H1 (cell line): ENCODE results near the gene USH2A. TPM values are rescaled to one million over a fixed set of nuclear protein-coding genes. Genes with fewer than 3 reads are reported as not detected.

ENCODE experiments used
- CTCF ChIA-PET: fragments of 300-600 bp; sonication (Branson Sonifier 250); formaldehyde crosslinking; loops from one replicate; lab custom pipeline; 2021; ENCODE audit not compliant: partially characterized antibody; lab: Charles Lee
- POLR2A ChIA-PET: fragments of 300-600 bp; sonication (Branson Sonifier 250); formaldehyde crosslinking; loops from one replicate; lab custom pipeline; 2021; ENCODE audit warnings: inconsistent platforms; ENCODE audit not compliant: partially characterized antibody; lab: Charles Lee
- DNase-seq, 2 experiments: peaks; one replicate each; pipeline versions ENCODE4 v3.0.0 to v3.0.0-alpha.2; 2010 to 2022; ENCODE audit warnings: low spot score in 2 of 2, low read depth in 1 of 2, mixed read lengths in 1 of 2
- FAIRE-seq: peaks from 2 replicates; lab custom pipeline; 2011; peaks lifted over from hg19 to GRCh38; lab: Jason Lieb, UNC
- H2AFZ ChIP-seq: 2 replicates; pipeline ENCODE4 v1.8.1; 2012; ENCODE audit warnings: low read length, inconsistent platforms
- H2AK5ac ChIP-seq: 2 replicates; pipeline ENCODE4 v1.6.1; 2013; ENCODE audit warnings: low read depth, low read length
- H2BK120ac ChIP-seq: replicated peaks from 2 replicates; pipeline ENCODE3; 2013; ENCODE audit warnings: low read depth, low read length, inconsistent platforms
- H2BK12ac ChIP-seq: 2 replicates; pipeline ENCODE4 v1.6.1; 2013; ENCODE audit warnings: low read depth, low read length
- H2BK15ac ChIP-seq: 2 replicates; pipeline ENCODE4 v1.6.1; 2013; ENCODE audit warnings: low read length
- H2BK20ac ChIP-seq: 2 replicates; pipeline ENCODE4 v1.6.1; 2013; ENCODE audit warnings: low read length
- H2BK5ac ChIP-seq: 2 replicates; pipeline ENCODE4 v1.6.1; 2013; ENCODE audit warnings: low read depth, low read length
- H3K14ac ChIP-seq: 2 replicates; pipeline ENCODE4 v1.6.1; 2013; ENCODE audit warnings: inconsistent platforms; ENCODE audit not compliant: insufficient read length
- H3K18ac ChIP-seq: 2 replicates; pipeline ENCODE4 v1.6.1; 2013; ENCODE audit warnings: low read length; ENCODE audit errors: extremely low read depth
- H3K23ac ChIP-seq: 2 replicates; pipeline ENCODE4 v1.6.1; 2013; ENCODE audit warnings: inconsistent platforms; ENCODE audit not compliant: insufficient read length
- H3K23me2 ChIP-seq: 2 replicates; pipeline ENCODE4 v1.6.1; 2013; ENCODE audit warnings: low read depth, low read length
- H3K27ac ChIP-seq: 2 replicates; pipeline ENCODE4 v1.6.1; 2011; ENCODE audit warnings: low read depth, low read length, inconsistent platforms
- H3K27me3 ChIP-seq, 4 experiments: replicated peaks in 1 of 4; 1 replicate in 1 of 4; 2 replicates in 3 of 4; pipeline versions ENCODE4 v1.6.1 to v1.8.1; 2011 to 2013; ENCODE audit warnings: low read length in 3 of 4, mild to moderate bottlenecking in 3 of 4, inconsistent platforms in 2 of 4, mixed read lengths in 2 of 4, moderate library complexity in 1 of 4; ENCODE audit not compliant: control insufficient read depth in 3 of 4, insufficient read depth in 3 of 4; ENCODE audit errors: extremely low read depth in 1 of 4
- H3K36me3 ChIP-seq, 4 experiments: 2 replicates each; pipeline versions ENCODE4 v1.6.1 to v1.8.1; 2011 to 2013; ENCODE audit warnings: mild to moderate bottlenecking in 4 of 4, low read length in 3 of 4, moderate library complexity in 2 of 4, control low read depth in 1 of 4, inconsistent platforms in 1 of 4; ENCODE audit not compliant: insufficient read depth in 4 of 4, control insufficient read depth in 2 of 4
- H3K4ac ChIP-seq: replicated peaks from 2 replicates; pipeline ENCODE3; 2013; ENCODE audit warnings: low read length, low read depth, mixed read lengths, inconsistent platforms; ENCODE audit not compliant: insufficient read length
- H3K4me1 ChIP-seq, 4 experiments: replicated peaks in 1 of 4; 1 replicate in 1 of 4; 2 replicates in 3 of 4; pipeline versions ENCODE4 v1.6.1 to v1.8.1; 2011 to 2013; ENCODE audit warnings: low read length in 3 of 4, inconsistent platforms in 2 of 4, mixed read lengths in 1 of 4; ENCODE audit not compliant: insufficient read depth in 4 of 4, control insufficient read depth in 3 of 4
- H3K4me2 ChIP-seq, 2 experiments: 2 replicates each; pipeline versions ENCODE4 v1.6.1 to v1.8.1; 2011 to 2013; ENCODE audit warnings: low read depth in 2 of 2, low read length in 2 of 2, control low read depth in 1 of 2, inconsistent platforms in 1 of 2, mild to moderate bottlenecking in 1 of 2; ENCODE audit not compliant: insufficient read depth in 1 of 2
- H3K4me3 ChIP-seq, 4 experiments: fragments of 200-600, 300-600 bp in 1 of 4; sonication (generic), shearing (Covaris generic), sonication (Bioruptor Twin) in 1 of 4; 2 replicates each; pipeline versions ENCODE4 v1.5.1 to v1.8.1; 2011 to 2016; ENCODE audit warnings: low read length in 4 of 4, low read depth in 3 of 4, control low read depth in 2 of 4, inconsistent platforms in 2 of 4, mild to moderate bottlenecking in 2 of 4, mixed read lengths in 1 of 4, moderate library complexity in 1 of 4; ENCODE audit not compliant: insufficient read depth in 2 of 4; ENCODE audit errors: extremely low read depth in 1 of 4
- H3K56ac ChIP-seq: replicated peaks from 2 replicates; pipeline ENCODE3; 2013; ENCODE audit warnings: low read depth, mild to moderate bottlenecking, mixed read lengths, low read length, inconsistent platforms; ENCODE audit not compliant: insufficient read length
- H3K79me1 ChIP-seq: 2 replicates; pipeline ENCODE4 v1.6.1; 2013; ENCODE audit warnings: low read depth, low read length, control low read depth
- H3K79me2 ChIP-seq, 2 experiments: 2 replicates each; pipeline versions ENCODE4 v1.6.1 to v1.8.1; 2012 to 2013; ENCODE audit warnings: low read length in 2 of 2, mild to moderate bottlenecking in 2 of 2, inconsistent platforms in 1 of 2; ENCODE audit not compliant: insufficient read depth in 2 of 2, control insufficient read depth in 1 of 2
- H3K9ac ChIP-seq, 4 experiments: replicated peaks in 1 of 4; 1 replicate in 1 of 4; 2 replicates in 3 of 4; pipeline versions ENCODE4 v1.6.1 to v1.8.1; 2011 to 2013; ENCODE audit warnings: low read depth in 3 of 4, low read length in 3 of 4, control low read depth in 2 of 4, mild to moderate bottlenecking in 2 of 4, moderate library complexity in 2 of 4, inconsistent platforms in 1 of 4; ENCODE audit errors: extremely low read depth in 1 of 4
- H3K9me3 ChIP-seq, 2 experiments: 2 replicates each; pipeline versions ENCODE4 v1.6.1 to v1.8.1; 2012 to 2013; ENCODE audit warnings: mild to moderate bottlenecking in 2 of 2, moderate library complexity in 2 of 2, control low read depth in 1 of 2, inconsistent platforms in 1 of 2, low read depth in 1 of 2, low read length in 1 of 2, mixed read lengths in 1 of 2; ENCODE audit not compliant: insufficient read depth in 2 of 2
- H4K20me1 ChIP-seq, 2 experiments: replicated peaks in 1 of 2; 2 replicates each; pipeline versions ENCODE3 to v1.8.1; 2011 to 2013; ENCODE audit warnings: inconsistent platforms in 2 of 2, low read length in 2 of 2, mild to moderate bottlenecking in 1 of 2; ENCODE audit not compliant: insufficient read depth in 2 of 2, control insufficient read depth in 1 of 2
- H4K5ac ChIP-seq: 2 replicates; pipeline ENCODE4 v1.6.1; 2013; ENCODE audit warnings: low read length, low read depth, mixed read lengths, inconsistent platforms; ENCODE audit not compliant: insufficient read length
- H4K8ac ChIP-seq: 2 replicates; pipeline ENCODE4 v1.8.0; 2013; ENCODE audit warnings: mild to moderate bottlenecking, moderate library complexity, low read length, inconsistent platforms; ENCODE audit not compliant: insufficient read depth; ENCODE audit errors: extremely low read depth
- H4K91ac ChIP-seq: replicated peaks from 2 replicates; pipeline ENCODE3; 2013; ENCODE audit warnings: low read length, mixed read lengths, inconsistent platforms; ENCODE audit not compliant: insufficient read length
- CBX5 ChIP-seq: fragments of 300-800, 300-1000 bp; sonication (generic); IDR thresholded peaks from 2 replicates; pipeline ENCODE4 v1.7.1; 2016; ENCODE audit warnings: antibody characterized with exemption, low read length, low read depth
- polyA plus RNA-seq, 7 experiments: library from polyadenylated mRNA; depleted of rRNA in 3 of 7; stranded (reverse) in 5 of 7; unstranded in 2 of 7; fragments of >200 nt in 5 of 7; fragments of 200-250 nt in 2 of 7; gene quantifications; 1 replicate in 5 of 7; 2 replicates in 1 of 7; 4 replicates in 1 of 7; pipeline versions ENCODE4 v1.2.1 to v1.2.3, GENCODE V29; 2011 to 2013; ENCODE audit warnings: missing spikeins in 2 of 7, mixed read lengths in 2 of 7
- total RNA-seq: library from RNA; stranded (reverse); fragmentation: NEBNext Ultra II Directional; extraction: Animal tissue kit (Norgen Biotek cat#: 25700); gene quantifications from 2 replicates; pipeline ENCODE4 v1.2.1, GENCODE V29; 2021

The USH2A gene
- total and polyA plus RNA-seq, 2 of the 8 experiments (the other 6 are each of a cell fraction or from before 2014, with no cell fraction given), result 0.02 to 0.17 TPM

DNA sequence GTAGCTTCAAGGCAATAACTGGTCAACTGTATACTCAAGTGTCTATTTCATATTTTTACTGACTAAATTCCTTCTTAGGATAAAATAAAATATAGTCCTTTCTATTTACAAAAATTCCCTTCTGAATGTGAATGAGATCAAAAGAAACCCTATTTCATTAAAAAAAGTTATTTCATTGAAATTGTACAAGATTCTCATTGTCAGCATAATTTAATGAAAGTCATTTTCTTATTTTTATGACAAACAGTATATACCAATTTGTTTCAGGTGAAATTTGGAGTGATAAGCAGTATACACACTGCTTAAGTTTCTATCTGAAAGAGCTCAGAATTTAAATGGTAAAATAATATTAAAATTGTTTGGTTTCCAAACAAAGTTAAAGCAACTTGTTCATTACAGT, 269.2 kb downstream of the USH2A start:
- Histone ChIP-seq H4K20me1 (no peaks in the 10 kb centered on the region), H3K23me2 (no peaks in the 10 kb centered on the region), H3K56ac (no peak overlapping the region), H3K4ac (no peak overlapping the region), H3K79me1 (no peaks in the 10 kb centered on the region), H3K23ac (no peak overlapping the region), H2BK120ac (no peak overlapping the region), H2BK15ac (no peak overlapping the region), H3K27ac (no peak overlapping the region), H3K4me3 (no peak overlapping the region), H3K9me3 (no peaks in the 10 kb centered on the region; a peak in 1 of 4 replicates), H3K18ac (no peak overlapping the region), H3K9ac (no peak overlapping the region), H3K14ac (no peak overlapping the region), H4K8ac (no peak overlapping the region), H3K36me3 (peaks cover 0 to 3% (median 0%) of the 10 kb centered on the region in 4 experiments; a peak in 1 of 8 replicates), H3K4me1 (no peaks in the 10 kb centered on the region), H2BK20ac (no peak overlapping the region), H3K4me2 (no peak overlapping the region), H2AFZ (no peak overlapping the region), H3K27me3 (no peaks in the 10 kb centered on the region), H2BK5ac (no peak overlapping the region), H4K91ac (no peak overlapping the region), H3K79me2 (no peaks in the 10 kb centered on the region), H2AK5ac (no peak overlapping the region), H2BK12ac (no peak overlapping the region), H4K5ac (no peak overlapping the region)
- ChIA-PET POLR2A (no interaction called here), CTCF (interaction anchor here (1.3 kb wide), 1 partner anchor 22 kb away, joined by 3 read pairs; no protein-coding TSS in a partner anchor)
- TF ChIP-seq CBX5, result no peak
- DNase-seq (no peak), FAIRE-seq (no peak)
